Measurements from ENCODE around the gene TEX22.
"Not testable (repeated sequence)": the region's sequence is repeated elsewhere in the genome, so short reads cannot be mapped to it uniquely, and the experiment has no call there.

Gene TEX22

GRCh38 chr14:105356927-105357326 lies 41.4 kb upstream of the TEX22 start:
- Histone ChIP-seq H3K27me3 (no peaks in the 10 kb centered on the region), H3K27ac (no peak overlapping the region), H3K4me1 (ENCODE audit: control insufficient read depth in 1 of 2, insufficient read depth in 1 of 2, low read depth in 1 of 2, low read length in 1 of 2) (no peaks in the 10 kb centered on the region), H3K36me3 (no peaks in the 10 kb centered on the region), H3K9me3 (no peaks in the 10 kb centered on the region), H3K4me3 (ENCODE audit: low read depth in 1 of 2, low read length in 1 of 2) (no peak overlapping the region)
- no peak for TF ChIP-seq CTCF (IDR thresholded peaks at IDR 0.05)

GRCh38 chr14:105357626-105358025 lies 40.7 kb upstream of the TEX22 start:
- TF ChIP-seq CTCF (IDR thresholded peaks at IDR 0.05): no peak
- Histone ChIP-seq H3K4me3 (ENCODE audit: low read depth in 1 of 2, low read length in 1 of 2) (no peak overlapping the region), H3K9me3 (no peaks in the 10 kb centered on the region), H3K27me3 (peaks cover 2% of the 10 kb centered on the region), H3K27ac (no peak overlapping the region), H3K36me3 (no peaks in the 10 kb centered on the region), H3K4me1 (ENCODE audit: control insufficient read depth in 1 of 2, insufficient read depth in 1 of 2, low read depth in 1 of 2, low read length in 1 of 2) (no peaks in the 10 kb centered on the region)

GRCh38 chr14:105358140-105358846 lies 40.0 kb upstream of the TEX22 start:
- Histone ChIP-seq H3K4me1 (ENCODE audit: control insufficient read depth in 1 of 2, insufficient read depth in 1 of 2, low read depth in 1 of 2, low read length in 1 of 2) (no peaks in the 10 kb centered on the region), H3K9me3 (no peaks in the 10 kb centered on the region), H3K36me3 (no peaks in the 10 kb centered on the region), H3K27me3 (peaks cover 9% of the 10 kb centered on the region), H3K4me3 (ENCODE audit: low read depth in 1 of 2, low read length in 1 of 2) (no peak overlapping the region), H3K27ac (no peak overlapping the region)
- no peak for TF ChIP-seq CTCF (IDR thresholded peaks at IDR 0.05)

GRCh38 chr14:105358943-105359342 lies 39.4 kb upstream of the TEX22 start:
- H3K4me1 ChIP-seq (ENCODE audit: control insufficient read depth in 1 of 2, insufficient read depth in 1 of 2, low read depth in 1 of 2, low read length in 1 of 2): no peaks in the 10 kb centered on the region
- TF ChIP-seq CTCF (IDR thresholded peaks at IDR 0.05): no peak
- H3K27me3 ChIP-seq: peaks cover 16% of the 10 kb centered on the region
- no peaks in the 10 kb centered on the region for H3K9me3 ChIP-seq
- no peaks in the 10 kb centered on the region for H3K36me3 ChIP-seq
- H3K27ac ChIP-seq: no peak overlapping the region
- no peak overlapping the region for H3K4me3 ChIP-seq (ENCODE audit: low read depth in 1 of 2, low read length in 1 of 2)

- not testable (repeated sequence) for H3K27ac ChIP-seq; H3K9me3 ChIP-seq; H3K4me3 ChIP-seq (ENCODE audit: low read depth in 1 of 2, low read length in 1 of 2); H3K36me3 ChIP-seq; H3K4me1 ChIP-seq (ENCODE audit: control insufficient read depth in 1 of 2, insufficient read depth in 1 of 2, low read depth in 1 of 2, low read length in 1 of 2)
- H3K27me3 ChIP-seq: peaks cover 30% of the 10 kb centered on the region
Measured at GRCh38 chr14:105361412-105361811, 36.9 kb upstream of the TEX22 start.

- no peak overlapping the region for H3K4me3 ChIP-seq (ENCODE audit: low read depth in 1 of 2, low read length in 1 of 2)
- no peak overlapping the region for H3K27ac ChIP-seq
- no peaks in the 10 kb centered on the region for H3K36me3 ChIP-seq
- H3K27me3 ChIP-seq: peaks cover 30% of the 10 kb centered on the region
- H3K4me1 ChIP-seq (ENCODE audit: control insufficient read depth in 1 of 2, insufficient read depth in 1 of 2, low read depth in 1 of 2, low read length in 1 of 2): no peaks in the 10 kb centered on the region
- no peak for TF ChIP-seq CTCF (IDR thresholded peaks at IDR 0.05)
- no peaks in the 10 kb centered on the region for H3K9me3 ChIP-seq
Measured at GRCh38 chr14:105363847-105364708, 34.3 kb upstream of the TEX22 start.

All from neutrophil (primary cell).